AG09309 (cell line): Measurements from ENCODE around the gene PPIP5K1.
"Not testable (repeated sequence)": the region's sequence is repeated elsewhere in the genome, so short reads cannot be mapped to it uniquely, and the experiment has no call there.

Experiments
- DNase-seq: peaks from one replicate; pipeline ENCODE4 v3.0.0-alpha.2; 2010; ENCODE audit warnings: low read depth
- H3K4me3 ChIP-seq: 2 replicates; pipeline ENCODE4 v1.5.1; 2011; ENCODE audit warnings: mild to moderate bottlenecking, low read depth, low read length, moderate library complexity; ENCODE audit not compliant: control insufficient read depth
- CTCF ChIP-seq: IDR thresholded peaks from 2 replicates; pipeline ENCODE4 v1.5.1; 2011; ENCODE audit warnings: mild to moderate bottlenecking, low read depth, low read length, inconsistent platforms; ENCODE audit not compliant: insufficient read depth, control insufficient read depth; ENCODE audit errors: missing control alignments

PPIP5K1 gene

GRCh38 chr15:43589778-43590466 lies at the start of gene PPIP5K1:
Gene PPIP5K1, minus strand, starts transcription at chr15:43590208. Its CDS starts 5,704 bp downstream, at chr15:43584504.
- H3K4me3 ChIP-seq, DNase-seq: not testable (repeated sequence)

- not testable (repeated sequence) for H3K4me3 ChIP-seq, DNase-seq
These were observed 48.6 kb upstream of the PPIP5K1 start for GRCh38 chr15:43638464-43639204.

- not testable (repeated sequence) for H3K4me3 ChIP-seq, DNase-seq
These were observed 36.9 kb upstream of the PPIP5K1 start for GRCh38 chr15:43626937-43627336.

GRCh38 chr15:43625106-43625505 lies 35.1 kb upstream of the PPIP5K1 start:
- no peak for DNase-seq
- TF ChIP-seq CTCF = no peak
- no peak overlapping the region for H3K4me3 ChIP-seq

GRCh38 chr15:43622068-43622799 lies 32.2 kb upstream of the PPIP5K1 start:
- not testable (repeated sequence) for DNase-seq, H3K4me3 ChIP-seq

- DNase-seq, H3K4me3 ChIP-seq: not testable (repeated sequence)
These were observed 28.7 kb upstream of the PPIP5K1 start, which contains the start of gene STRC for GRCh38 chr15:43618700-43619099. Gene STRC, minus strand, starts transcription at chr15:43618800. Its CDS starts 78 bp downstream, at chr15:43618722.

- DNase-seq, H3K4me3 ChIP-seq: not testable (repeated sequence)
These were observed 27.7 kb upstream of the PPIP5K1 start for GRCh38 chr15:43617750-43618149.

- not testable (repeated sequence) for H3K4me3 ChIP-seq
These were observed 12.2 kb upstream of the PPIP5K1 start for GRCh38 chr15:43602233-43602632.

GRCh38 chr15:43600200-43600599 lies 10.2 kb upstream of the PPIP5K1 start:
- not testable (repeated sequence) for H3K4me3 ChIP-seq, DNase-seq

More at GRCh38 chr15:43602233-43602632, 12.2 kb upstream of the PPIP5K1 start:
- DNase-seq = not testable (repeated sequence)

- not testable (repeated sequence) for DNase-seq, H3K4me3 ChIP-seq
These were observed 9.1 kb upstream of the PPIP5K1 start for GRCh38 chr15:43599131-43599530.

GRCh38 chr15:43593328-43594190 lies 3.6 kb upstream of the PPIP5K1 start, which contains the start of gene CKMT1B:
Gene CKMT1B, plus strand, starts transcription at chr15:43594027. Its CDS starts 192 bp downstream, at chr15:43594219.
- not testable (repeated sequence) for H3K4me3 ChIP-seq, DNase-seq

GRCh38 chr15:43592841-43593240 lies 2.8 kb upstream of the PPIP5K1 start:
- DNase-seq, H3K4me3 ChIP-seq: not testable (repeated sequence)

GRCh38 chr15:43574607-43575006 lies 15.4 kb downstream of the PPIP5K1 start:
- not testable (repeated sequence) for DNase-seq, H3K4me3 ChIP-seq

- not testable (repeated sequence) for DNase-seq, H3K4me3 ChIP-seq
These were observed 23.4 kb downstream of the PPIP5K1 start for GRCh38 chr15:43566615-43567014.

GRCh38 chr15:43563793-43564192 lies 26.2 kb downstream of the PPIP5K1 start:
- not testable (repeated sequence) for H3K4me3 ChIP-seq, DNase-seq

GRCh38 chr15:43562753-43563152 lies 27.3 kb downstream of the PPIP5K1 start:
- not testable (repeated sequence) for H3K4me3 ChIP-seq, DNase-seq
